Astrocyte of the hippocampus (primary cell): ENCODE measurements around the gene HDLBP.

Experiments
- DNase-seq: peaks from one replicate; pipeline ENCODE4 v3.0.0; 2011; ENCODE audit warnings: low read depth, low spot score

The HDLBP gene

DNA sequence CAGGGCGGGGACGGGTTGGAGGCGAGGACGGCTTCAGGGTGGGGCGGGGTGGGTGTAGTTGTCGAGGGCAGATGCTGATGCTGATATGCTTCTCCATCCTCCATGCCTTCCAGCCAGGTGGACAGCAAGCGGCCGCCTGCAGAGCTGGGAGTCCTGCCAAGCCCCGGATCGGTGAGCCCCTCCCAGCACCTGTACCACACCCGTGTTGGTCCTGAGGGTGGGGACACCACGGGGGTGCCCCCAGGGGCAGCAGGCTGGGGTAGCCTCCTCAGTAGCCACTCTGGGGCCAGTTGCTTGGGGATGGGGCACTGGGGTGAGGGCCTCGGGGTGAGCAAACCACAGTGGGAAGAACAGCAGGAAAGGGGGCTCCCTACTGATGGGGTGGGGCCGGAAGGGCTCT lies 124.4 kb downstream of the HDLBP start:
- DNase-seq = no peak

- no peak for DNase-seq
These were observed 125.0 kb downstream of the HDLBP start for GRCh38 chr2:241190291-241190981.

GRCh38 chr2:241189856-241190201 lies 125.6 kb downstream of the HDLBP start:
- no peak for DNase-seq

DNA sequence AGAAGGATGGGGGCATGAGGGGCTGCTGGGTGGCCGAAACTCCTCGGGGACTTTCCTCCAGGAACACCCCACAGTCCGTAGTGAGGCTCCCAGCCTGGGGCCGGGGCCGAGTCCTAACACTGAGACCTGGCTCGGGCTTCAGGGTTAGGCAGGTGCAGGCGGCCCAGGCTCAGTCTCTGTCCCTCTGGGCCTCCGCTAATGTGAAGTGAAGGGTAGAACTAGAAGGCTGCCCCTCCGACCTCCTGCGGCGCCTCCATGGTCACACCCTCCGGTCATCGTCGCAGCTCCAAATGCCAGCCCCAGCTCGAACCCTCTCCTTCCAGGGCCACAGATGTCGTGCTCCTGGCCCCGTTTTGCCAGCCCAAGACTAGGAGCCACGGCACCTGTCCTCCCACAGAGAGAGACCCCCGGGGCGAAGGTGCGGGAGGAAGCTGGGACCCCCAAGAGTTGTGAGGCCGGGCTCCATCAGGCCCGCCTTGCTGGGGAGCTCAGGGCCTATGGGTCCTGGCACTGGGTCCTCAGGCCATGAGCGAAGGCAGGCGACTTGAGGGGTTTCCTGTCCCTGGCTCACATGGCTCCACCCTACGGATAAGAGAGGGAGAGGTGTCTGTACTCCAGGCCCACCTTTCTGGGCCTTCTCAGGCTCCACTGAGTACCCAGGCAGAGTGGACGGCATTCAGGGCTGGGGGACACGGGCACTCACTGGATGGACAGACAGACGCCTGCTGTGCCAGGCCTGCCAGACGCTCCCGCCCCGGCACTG lies 126.2 kb downstream of the HDLBP start:
- no peak for DNase-seq

DNA sequence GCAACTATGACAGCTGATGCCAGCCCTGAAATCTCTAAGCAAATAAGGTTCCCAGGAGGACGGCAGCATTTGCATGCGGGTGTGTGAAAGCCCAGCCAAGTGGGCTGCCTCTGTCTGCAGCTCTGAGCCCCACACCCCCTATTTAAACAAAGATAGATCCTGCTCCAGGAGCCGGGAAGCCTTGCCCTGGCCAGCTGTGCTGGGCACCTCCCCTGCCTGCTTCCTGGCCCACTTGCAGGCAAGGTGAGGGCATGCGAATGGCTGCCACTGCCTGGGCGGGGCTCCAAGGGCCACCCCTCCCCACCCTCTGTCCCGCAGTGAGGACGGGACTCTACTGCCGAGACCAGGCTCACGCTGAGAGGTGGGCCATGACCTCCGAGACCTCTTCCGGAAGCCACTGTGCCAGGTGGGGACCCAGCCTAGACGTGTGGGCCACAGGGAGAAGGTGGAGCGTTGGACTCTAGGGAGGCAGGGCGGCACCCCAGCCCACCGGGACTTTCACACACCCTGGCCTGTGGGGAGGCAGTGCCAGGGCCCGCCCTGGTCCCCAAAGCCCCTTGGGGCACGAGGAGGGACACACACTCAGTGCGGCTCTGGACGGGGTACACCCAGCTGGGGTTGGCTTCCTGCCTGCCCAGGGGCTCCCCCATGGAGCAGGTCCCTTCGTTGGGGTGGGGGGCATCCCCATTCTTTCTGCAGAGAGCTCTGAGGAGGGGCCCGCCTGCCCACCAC lies 126.9 kb downstream of the HDLBP start, which contains the start of gene ANO7:
Gene ANO7, plus strand, starts transcription at position 317 of the 732 bp plus-strand sequence. CDS start 1,387 bp downstream, outside the sequence.
- no peak for DNase-seq

- DNase-seq = no peak
These were observed 127.6 kb downstream of the HDLBP start for GRCh38 chr2:241187918-241188234.

DNA sequence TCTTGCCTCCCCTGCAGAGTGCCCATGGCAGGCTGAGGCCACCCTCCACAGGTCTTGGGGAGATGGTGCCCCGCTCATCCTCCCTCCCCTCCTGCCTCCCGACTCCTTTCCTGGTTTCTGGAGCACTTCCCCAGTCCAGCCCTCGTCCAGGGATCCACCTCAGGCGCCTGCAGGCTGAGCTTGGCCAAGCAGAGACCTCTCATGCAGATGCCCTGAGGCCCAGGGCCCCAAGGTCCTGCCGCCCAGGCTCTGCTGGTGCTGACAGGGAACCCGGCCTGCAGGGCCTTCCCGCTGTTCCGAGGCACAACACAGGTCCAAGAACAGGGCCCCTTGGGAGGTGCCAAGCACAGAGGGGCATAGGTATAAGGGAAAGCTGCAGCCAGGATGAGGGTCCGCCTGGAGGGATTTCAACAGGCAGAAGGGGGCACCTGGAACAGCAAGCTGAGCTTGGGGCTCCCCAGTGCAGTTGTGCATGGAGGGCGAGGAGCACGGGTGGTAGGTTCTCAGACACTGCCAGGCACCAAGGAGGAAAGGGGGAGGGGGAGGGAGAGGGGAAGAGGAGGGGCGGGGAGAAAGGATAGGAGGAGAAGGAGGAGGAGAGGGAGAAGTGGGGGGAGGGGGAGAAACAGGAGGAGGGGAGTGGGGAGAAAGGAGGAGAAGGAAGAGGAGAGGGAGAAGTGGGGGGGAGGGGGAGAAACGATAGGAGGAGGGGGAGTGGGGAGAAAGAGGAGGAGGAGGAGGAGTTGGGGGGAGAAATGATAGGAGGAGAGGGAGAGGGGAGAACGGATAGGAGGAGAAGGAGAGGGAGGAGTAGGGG lies 128.2 kb downstream of the HDLBP start:
- DNase-seq = no peak

DNA sequence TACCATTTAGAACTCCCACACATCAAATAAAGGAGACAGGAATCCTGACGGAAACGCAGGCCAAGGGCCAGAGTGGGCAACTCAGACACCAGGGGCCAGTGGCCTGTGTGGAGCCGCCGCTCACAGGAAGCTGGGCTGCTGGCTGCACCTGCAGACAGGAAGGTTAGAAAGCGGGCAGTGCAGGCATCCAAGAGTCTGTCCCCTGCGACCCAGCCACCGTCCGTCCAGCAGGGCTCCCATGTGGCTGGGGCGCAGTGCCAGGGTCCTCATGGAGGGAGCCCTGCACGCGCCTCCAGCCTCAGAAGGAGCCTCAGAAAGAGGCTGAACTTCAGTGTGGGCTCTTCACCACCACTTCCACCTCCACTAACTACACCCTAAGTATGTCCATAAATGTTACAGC lies 129.5 kb downstream of the HDLBP start:
- no peak for DNase-seq

GRCh38 chr2:241184901-241185300 lies 130.6 kb downstream of the HDLBP start:
- DNase-seq = no peak

GRCh38 chr2:241183221-241183620 lies 132.3 kb downstream of the HDLBP start:
- no peak for DNase-seq

- no peak for DNase-seq
These were observed 132.8 kb downstream of the HDLBP start for GRCh38 chr2:241182531-241183133.

GRCh38 chr2:241182126-241182525 lies 133.3 kb downstream of the HDLBP start:
- DNase-seq = no peak

DNA sequence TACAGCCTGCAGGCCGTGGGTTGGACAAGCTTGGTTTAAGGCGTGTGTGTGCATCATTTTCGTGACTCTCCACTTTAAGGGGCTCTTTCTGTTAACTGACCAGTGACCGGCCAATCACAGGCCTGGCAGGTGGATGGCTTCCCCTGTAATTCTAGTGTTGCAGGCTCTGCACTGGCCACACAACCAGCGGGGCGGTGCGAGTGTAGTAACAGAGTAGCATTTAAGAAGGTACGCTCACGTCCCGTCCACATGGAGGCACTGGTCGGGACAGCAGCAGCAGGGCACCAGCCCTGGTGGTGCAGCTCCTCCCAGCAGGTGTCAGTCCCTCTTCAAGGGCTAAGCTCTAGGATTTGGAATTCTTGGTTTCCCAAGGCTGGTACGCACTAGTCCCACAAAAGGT lies 135.0 kb downstream of the HDLBP start:
- no peak for DNase-seq

DNA sequence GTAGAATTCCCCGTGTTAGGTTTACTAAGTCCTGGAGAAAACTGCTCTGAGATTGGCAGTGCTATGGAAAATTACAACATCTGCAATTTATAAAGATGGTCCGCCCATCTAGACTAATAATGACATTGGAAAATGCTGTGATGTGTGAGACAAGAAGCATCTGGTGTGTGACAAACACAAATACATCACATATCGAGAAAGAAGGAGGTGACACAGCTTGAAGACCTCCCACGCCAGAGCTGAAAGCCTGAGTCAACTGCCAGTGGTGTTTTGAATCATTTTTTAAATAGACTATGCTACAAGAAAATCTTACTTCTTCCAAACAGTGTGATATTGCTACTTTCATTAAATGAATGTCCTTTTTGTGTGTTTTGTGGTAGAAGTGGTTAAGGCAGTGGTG lies 135.6 kb downstream of the HDLBP start:
- no peak for DNase-seq

GRCh38 chr2:241178961-241179360 lies 136.5 kb downstream of the HDLBP start:
- DNase-seq = no peak

DNA sequence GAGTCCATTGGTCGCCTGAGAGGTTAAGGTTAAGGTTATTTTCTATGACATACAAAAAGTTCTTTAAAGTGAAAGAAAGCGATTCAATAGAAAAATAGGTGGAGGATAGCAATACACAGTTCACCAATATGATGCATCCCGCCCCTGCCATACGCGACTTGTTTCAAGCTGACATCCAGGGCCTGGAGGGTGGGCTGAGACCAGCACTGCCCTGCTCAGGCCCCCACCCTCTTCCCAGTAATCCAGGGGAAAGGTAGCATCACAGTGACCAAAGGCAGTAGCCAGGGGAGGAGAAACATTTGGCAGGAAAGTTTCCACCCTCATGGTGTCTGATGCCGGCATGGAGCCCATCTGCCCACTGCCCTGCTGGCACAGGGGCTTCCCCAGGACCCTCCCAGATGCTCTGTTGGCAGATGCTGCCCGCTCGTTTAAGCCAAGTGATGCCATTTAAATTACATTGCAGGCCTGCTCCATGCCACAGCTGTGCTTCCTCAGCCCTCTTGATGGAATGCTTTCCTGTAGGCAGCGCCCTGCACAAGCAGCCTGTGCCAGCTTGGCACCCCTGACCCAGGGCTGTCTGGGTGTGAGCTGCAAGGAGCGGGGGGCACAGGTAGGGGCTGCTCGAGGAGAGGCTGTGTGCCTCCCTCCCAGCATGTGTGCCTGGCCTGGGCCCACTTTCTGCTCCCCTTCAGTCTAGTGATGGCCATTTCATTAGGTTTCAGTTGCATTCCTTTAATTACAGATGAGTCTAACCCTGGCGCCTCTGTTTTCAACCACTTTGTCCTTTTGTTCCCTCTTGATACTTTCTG lies 137.7 kb downstream of the HDLBP start:
- no peak for DNase-seq
